Liver (tissue), 9 donors: ENCODE measurements around the gene ST8SIA6. TPM values are rescaled to one million over a fixed set of nuclear protein-coding genes. Genes with fewer than 3 reads are reported as not detected.

Experiments used
- DNase-seq: peaks from one replicate; pipeline ENCODE4 v3.0.0-alpha.2; 2017; ENCODE audit warnings: low spot score
- H3K27ac ChIP-seq, 2 donors: one replicate each; pipeline ENCODE4 v1.7.0; 2013; ENCODE audit warnings: inconsistent platforms in 2 of 2, low read length in 2 of 2, control low read depth in 1 of 2, low read depth in 1 of 2, mild to moderate bottlenecking in 1 of 2
- H3K27me3 ChIP-seq, 4 donors: one replicate each; pipeline versions ENCODE4 v1.6.1 to v1.7.0; 2013; ENCODE audit warnings: low read length in 3 of 4, inconsistent platforms in 1 of 4, mild to moderate bottlenecking in 1 of 4, moderate library complexity in 1 of 4; ENCODE audit not compliant: control insufficient read depth in 4 of 4, insufficient read depth in 4 of 4
- H3K36me3 ChIP-seq, 4 donors: one replicate each; pipeline versions ENCODE4 v1.6.1 to v1.7.0; 2013; ENCODE audit warnings: low read length in 3 of 4, mild to moderate bottlenecking in 3 of 4, low read depth in 1 of 4, moderate library complexity in 1 of 4; ENCODE audit not compliant: control insufficient read depth in 4 of 4, insufficient read depth in 3 of 4
- H3K4me1 ChIP-seq, 4 donors: one replicate each; pipeline versions ENCODE4 v1.6.1 to v1.7.0; 2013; ENCODE audit warnings: low read length in 3 of 4, mild to moderate bottlenecking in 3 of 4, moderate library complexity in 1 of 4; ENCODE audit not compliant: control insufficient read depth in 4 of 4, insufficient read depth in 4 of 4
- H3K4me3 ChIP-seq, 3 donors: one replicate each; pipeline versions ENCODE4 v1.6.1 to v1.7.0; 2013; ENCODE audit warnings: low read length in 3 of 3, control low read depth in 1 of 3, low read depth in 1 of 3, mild to moderate bottlenecking in 1 of 3
- H3K9ac ChIP-seq, 2 donors: one replicate each; pipeline ENCODE4 v1.7.0; 2013; ENCODE audit warnings: low read length in 2 of 2, mild to moderate bottlenecking in 2 of 2, moderate library complexity in 2 of 2, control low read depth in 1 of 2, low read depth in 1 of 2
- H3K9me3 ChIP-seq, 4 donors: one replicate each; pipeline versions ENCODE4 v1.6.1 to v1.7.0; 2013; ENCODE audit warnings: low read length in 3 of 4; ENCODE audit not compliant: control insufficient read depth in 4 of 4
- EGR1 ChIP-seq, 2 donors: IDR thresholded peaks; 2 replicates each; pipeline ENCODE4 v1.6.1; 2016 to 2018; ENCODE audit warnings: antibody characterized with exemption in 2 of 2, low read depth in 2 of 2
- FOXA1 ChIP-seq: IDR thresholded peaks from 2 replicates; pipeline ENCODE4 v1.6.1; 2016; ENCODE audit warnings: antibody characterized with exemption
- FOXA2 ChIP-seq: IDR thresholded peaks from 2 replicates; pipeline ENCODE4 v1.6.1; 2016; ENCODE audit warnings: antibody characterized with exemption
- GABPA ChIP-seq, 2 donors: IDR thresholded peaks in 1 of 2; conservative IDR thresholded peaks in 1 of 2; 2 replicates each; pipeline ENCODE4 v1.6.1; 2016; ENCODE audit warnings: antibody characterized with exemption in 2 of 2, mild to moderate bottlenecking in 1 of 2, moderate library complexity in 1 of 2
- HNF4A ChIP-seq, 2 donors: conservative IDR thresholded peaks; 2 replicates each; pipeline ENCODE4 v1.6.1; 2016; ENCODE audit warnings: antibody characterized with exemption in 2 of 2, mild to moderate bottlenecking in 2 of 2
- HNF4G ChIP-seq: IDR thresholded peaks from 2 replicates; pipeline ENCODE4 v1.6.1; 2016; ENCODE audit warnings: antibody characterized with exemption
- JUND ChIP-seq, 2 donors: IDR thresholded peaks; 2 replicates each; pipeline ENCODE4 v1.6.1; 2016; ENCODE audit warnings: antibody characterized with exemption in 2 of 2
- NR2F2 ChIP-seq: IDR thresholded peaks from 2 replicates; pipeline ENCODE4 v1.6.1; 2016; ENCODE audit warnings: antibody characterized with exemption
- RAD21 ChIP-seq, 2 donors: IDR thresholded peaks; 2 replicates each; pipeline ENCODE4 v1.6.1; 2016; ENCODE audit warnings: antibody characterized with exemption in 2 of 2, mild to moderate bottlenecking in 2 of 2
- REST ChIP-seq: IDR thresholded peaks from 2 replicates; pipeline ENCODE4 v1.6.1; 2016; ENCODE audit warnings: antibody characterized with exemption, mild to moderate bottlenecking
- RXRA ChIP-seq, 2 donors: IDR thresholded peaks; 2 replicates each; pipeline ENCODE4 v1.6.1; 2017 to 2018; ENCODE audit warnings: antibody characterized with exemption in 2 of 2, mild to moderate bottlenecking in 1 of 2
- TAF1 ChIP-seq: conservative IDR thresholded peaks from 2 replicates; pipeline ENCODE4 v1.6.1; 2016; ENCODE audit warnings: antibody characterized with exemption, mild to moderate bottlenecking
- YY1 ChIP-seq: IDR thresholded peaks from 2 replicates; pipeline ENCODE4 v1.6.1; 2016; ENCODE audit warnings: antibody characterized with exemption, mild to moderate bottlenecking
- ZBTB33 ChIP-seq: IDR thresholded peaks from 2 replicates; pipeline ENCODE4 v1.6.1; 2016; ENCODE audit warnings: antibody characterized with exemption
- WGBS: extraction: QIAGEN DNeasy Blood & Tissue Kit; methylation state at CpG from one replicate; pipeline ENCODE4 v1.1.7; 2013; 5-methylcytosine and 5-hydroxymethylcytosine counted together
- polyA plus RNA-seq, 2 donors: library from polyadenylated mRNA; stranded (reverse) in 1 of 2; unstranded in 1 of 2; fragments of 200-250 nt in 1 of 2; fragments of >200 nt in 1 of 2; fragmentation: Nextera tagmentation in 1 of 2; extraction: Ambion mirVana in 1 of 2; gene quantifications; one replicate each; pipeline versions ENCODE4 v1.2.1 to v1.2.3, GENCODE V29; 2013 to 2015
- total RNA-seq, 2 donors: library from RNA; depleted of rRNA; stranded (reverse); fragments of >200 nt; gene quantifications; one replicate each; pipeline ENCODE4 v1.2.3, GENCODE V29; 2014
- donor health status: healthy.
- donor health status: healthy.
- donor health status: healthy.
- donor health status: healthy.
- donor health status: healthy.

ST8SIA6 gene
- total and polyA plus RNA-seq, 4 donors = 0.53 to 5.8 (median 1.0) TPM

GRCh38 chr10:17286562-17287550, 167.5 kb downstream of the ST8SIA6 start:
- Histone ChIP-seq H3K27me3 (peaks cover 0 to 7% (median 2%) of the 10 kb centered on the region in 4 donors), H3K36me3 (no peaks in the 10 kb centered on the region), H3K9ac (no peak overlapping the region), H3K4me3 (no peak overlapping the region), H3K9me3 (peaks cover 0 to 7% (median 4%) of the 10 kb centered on the region in 4 donors), H3K27ac (no peak overlapping the region), H3K4me1 (no peaks in the 10 kb centered on the region)
- 58% methylated on average over 10 of the region's 10 CpGs for WGBS
- DNase-seq = no peak
- TF ChIP-seq YY1 = no peak
- TF ChIP-seq RAD21 (IDR thresholded peaks at IDR 0.05) = no peak

- H3K9me3 ChIP-seq = peaks cover 0 to 7% (median 4%) of the 10 kb centered on the region in 4 donors
- H3K36me3 ChIP-seq = no peaks in the 10 kb centered on the region
- WGBS = 81% methylated on average over 3 of the region's 3 CpGs
- no peak overlapping the region for H3K9ac ChIP-seq
- no peak for DNase-seq
- H3K4me3 ChIP-seq = no peak overlapping the region
- no peaks in the 10 kb centered on the region for H3K4me1 ChIP-seq
- no peak for TF ChIP-seq NR2F2
- no peak for TF ChIP-seq GABPA (IDR thresholded peaks at IDR 0.05 in 1 of 2, conservative IDR thresholded peaks at IDR 0.05 in 1 of 2)
- TF ChIP-seq JUND (IDR thresholded peaks at IDR 0.05) = no peak
- TF ChIP-seq HNF4G = no peak
- no peak for TF ChIP-seq EGR1 (IDR thresholded peaks at IDR 0.05; ENCODE audit: low read depth in 2 of 2)
- TF ChIP-seq YY1 = no peak
- no peak for TF ChIP-seq FOXA2
- no peak for TF ChIP-seq HNF4A (conservative IDR thresholded peaks at IDR 0.05)
- no peak for TF ChIP-seq RXRA (IDR thresholded peaks at IDR 0.05)
- TF ChIP-seq FOXA1 = no peak
- TF ChIP-seq TAF1 = no peak
- TF ChIP-seq ZBTB33 = no peak
- TF ChIP-seq REST = no peak
- H3K27me3 ChIP-seq = peaks cover 0 to 7% (median under 1%) of the 10 kb centered on the region in 4 donors
- no peak overlapping the region for H3K27ac ChIP-seq
These were observed 172.1 kb downstream of the ST8SIA6 start for GRCh38 chr10:17282311-17282710.
